ENCODE results near the gene POC1B.

DNA sequence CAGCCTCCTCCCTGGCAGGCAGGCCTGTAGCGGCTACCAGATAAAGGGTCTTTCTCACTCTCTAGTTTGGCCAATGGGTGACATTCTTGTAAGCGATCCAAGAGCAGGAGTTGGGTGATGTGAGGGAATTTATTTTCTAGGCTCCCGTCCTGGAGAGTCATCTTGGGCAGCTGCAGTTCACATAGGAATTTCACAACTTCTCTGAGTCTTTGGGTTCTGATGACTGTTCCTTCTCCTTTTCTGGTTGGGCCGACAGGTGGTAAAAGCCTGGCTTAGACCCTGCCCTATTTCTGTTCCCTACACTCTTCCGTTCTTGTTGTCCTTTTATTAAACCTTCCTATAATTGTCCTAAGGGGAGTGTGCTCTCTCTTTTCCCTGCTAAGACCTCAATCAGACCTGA lies 42.6 kb upstream of the POC1B start:
- TF ChIP-seq, protein P1, sequence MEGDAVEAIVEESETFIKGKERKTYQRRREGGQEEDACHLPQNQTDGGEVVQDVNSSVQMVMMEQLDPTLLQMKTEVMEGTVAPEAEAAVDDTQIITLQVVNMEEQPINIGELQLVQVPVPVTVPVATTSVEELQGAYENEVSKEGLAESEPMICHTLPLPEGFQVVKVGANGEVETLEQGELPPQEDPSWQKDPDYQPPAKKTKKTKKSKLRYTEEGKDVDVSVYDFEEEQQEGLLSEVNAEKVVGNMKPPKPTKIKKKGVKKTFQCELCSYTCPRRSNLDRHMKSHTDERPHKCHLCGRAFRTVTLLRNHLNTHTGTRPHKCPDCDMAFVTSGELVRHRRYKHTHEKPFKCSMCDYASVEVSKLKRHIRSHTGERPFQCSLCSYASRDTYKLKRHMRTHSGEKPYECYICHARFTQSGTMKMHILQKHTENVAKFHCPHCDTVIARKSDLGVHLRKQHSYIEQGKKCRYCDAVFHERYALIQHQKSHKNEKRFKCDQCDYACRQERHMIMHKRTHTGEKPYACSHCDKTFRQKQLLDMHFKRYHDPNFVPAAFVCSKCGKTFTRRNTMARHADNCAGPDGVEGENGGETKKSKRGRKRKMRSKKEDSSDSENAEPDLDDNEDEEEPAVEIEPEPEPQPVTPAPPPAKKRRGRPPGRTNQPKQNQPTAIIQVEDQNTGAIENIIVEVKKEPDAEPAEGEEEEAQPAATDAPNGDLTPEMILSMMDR (IDR thresholded peaks at IDR 0.05 in 8 of 11, conservative IDR thresholded peaks at IDR 0.05 in 3 of 11) = no peak
- TF ChIP-seq POLR2AphosphoS5 (IDR thresholded peaks at IDR 0.05) = no peak
